Neural progenitor cell (in vitro differentiated cells): Measurements from ENCODE around the gene ZNF618.

Experiments
- CTCF ChIP-seq: fragments of 200-600 bp; sonication (generic); IDR thresholded peaks from 2 replicates; pipeline ENCODE4 v1.5.1; 2017; ENCODE audit warnings: antibody characterized with exemption, mild to moderate bottlenecking
- EZH2 ChIP-seq: fragments of 200-600 bp; sonication (generic); IDR thresholded peaks from 2 replicates; pipeline ENCODE4 v1.6.1; 2017; ENCODE audit warnings: antibody characterized with exemption, mild to moderate bottlenecking, moderate library complexity
- EZH2phosphoT487 ChIP-seq: fragments of 200-600 bp; sonication (generic); IDR thresholded peaks from 2 replicates; pipeline ENCODE4 v1.6.1; 2017; ENCODE audit warnings: antibody characterized with exemption

GRCh38 chr9:113989714-113990569, 113.8 kb downstream of the ZNF618 start:
- TF ChIP-seq CTCF (no peak), EZH2phosphoT487 (no peak), EZH2 (no peak)
